HCT116 (cell line): ENCODE data around the gene GAPT. TPM values are rescaled to one million over a fixed set of nuclear protein-coding genes. Genes with fewer than 3 reads are reported as not detected.

Experiments
- ATAC-seq: fragments of 200-7000 bp; cut with Tn5 transposase; 2 replicates; pipeline ENCODE4 v1.9.1; 2020; ENCODE audit warnings: mild to moderate bottlenecking, moderate library complexity
- BruUV-seq: library from RNA; stranded (reverse); fragments of 400-500 nt; replicated peaks from 2 replicates; lab custom pipeline; 2021; lab: Mats Ljungman, UMichigan
- CTCF ChIA-PET: fragments of 300-600 bp; sonication (Branson Sonifier 250); formaldehyde crosslinking; loops from one replicate; lab custom pipeline; 2021; ENCODE audit warnings: antibody characterized with exemption; lab: Charles Lee
- POLR2A ChIA-PET: fragments of 300-600, 350-600 bp; sonication (Branson Sonifier 250); formaldehyde crosslinking; loops from one replicate; lab custom pipeline; 2021; ENCODE audit warnings: antibody characterized with exemption; lab: Charles Lee
- RAD21 ChIA-PET, 2 experiments: fragments of 300-600 bp; sonication (Branson Sonifier 250); formaldehyde crosslinking; loops; one replicate each; lab custom pipeline; 2023; ENCODE audit warnings: low total read pairs in 2 of 2; ENCODE audit not compliant: uncharacterized antibody in 2 of 2, unreplicated experiment in 2 of 2, low non-redundant PET in 1 of 2; lab: Charles Lee
- DNase-seq: peaks from one replicate; pipeline ENCODE4 v3.0.0-alpha.2; 2010; ENCODE audit warnings: low read depth, low spot score
- H2AFZ ChIP-seq: fragments of 200-600 bp; shearing (Covaris generic), sonication (generic); 2 replicates; pipeline ENCODE4 v1.6.1; 2017; ENCODE audit warnings: low read depth, mixed run types, mixed read lengths, antibody characterized with exemption, low read length; ENCODE audit not compliant: poor library complexity, severe bottlenecking
- H3K27ac ChIP-seq: 2 replicates; pipeline ENCODE4 v1.5.1; 2012; ENCODE audit warnings: low read depth, low read length
- H3K27me3 ChIP-seq: fragments of 200-600 bp; sonication (generic); 2 replicates; pipeline ENCODE4 v1.6.1; 2016; ENCODE audit warnings: mixed run types, low read length, mixed read lengths; ENCODE audit not compliant: insufficient read depth
- H3K36me3 ChIP-seq, 2 experiments: fragments of 200-500 bp in 1 of 2; fragments of 200-600 bp in 1 of 2; sonication (Bioruptor generic) in 1 of 2; sonication (generic) in 1 of 2; 2 replicates each; pipeline versions ENCODE4 v1.5.1 to v1.6.1; 2014 to 2016; ENCODE audit warnings: low read length in 2 of 2, inconsistent platforms in 1 of 2, mixed read lengths in 1 of 2, mixed run types in 1 of 2; ENCODE audit not compliant: insufficient read depth in 2 of 2, control insufficient read depth in 1 of 2
- H3K4me1 ChIP-seq, 2 experiments: fragments of 200-600 bp in 1 of 2; sonication (generic) in 1 of 2; 2 replicates each; pipeline versions ENCODE4 v1.5.1 to v1.6.1; 2012 to 2017; ENCODE audit warnings: low read length in 2 of 2, inconsistent platforms in 1 of 2, mild to moderate bottlenecking in 1 of 2, mixed read lengths in 1 of 2, mixed run types in 1 of 2, moderate library complexity in 1 of 2; ENCODE audit not compliant: insufficient read depth in 2 of 2, control insufficient read depth in 1 of 2
- H3K4me2 ChIP-seq: fragments of 200-600 bp; sonication (generic); 2 replicates; pipeline ENCODE4 v1.6.1; 2017; ENCODE audit warnings: mixed run types, low read length, mixed read lengths
- H3K4me3 ChIP-seq, 2 experiments: fragments of 200-600 bp in 1 of 2; sonication (generic) in 1 of 2; replicated peaks in 1 of 2; 2 replicates each; pipeline ENCODE4 v1.5.1; 2011 to 2016; ENCODE audit warnings: low read length in 2 of 2, control low read depth in 1 of 2, low read depth in 1 of 2, mild to moderate bottlenecking in 1 of 2, mixed read lengths in 1 of 2, mixed run types in 1 of 2
- H3K79me2 ChIP-seq: fragments of 200-600 bp; sonication (generic); 2 replicates; pipeline ENCODE4 v1.6.1; 2017; ENCODE audit warnings: mild to moderate bottlenecking, mixed run types, low read length, moderate library complexity, mixed read lengths; ENCODE audit not compliant: insufficient read depth
- H3K9ac ChIP-seq: fragments of 200-600 bp; sonication (generic); 2 replicates; pipeline ENCODE4 v1.6.1; 2016; ENCODE audit warnings: low read length, mixed read lengths
- H3K9me2 ChIP-seq: fragments of 200-600 bp; sonication (generic), shearing (Covaris generic); 2 replicates; pipeline ENCODE4 v1.6.1; 2017; ENCODE audit warnings: mixed run types, mild to moderate bottlenecking, moderate library complexity; ENCODE audit not compliant: insufficient read depth
- H3K9me3 ChIP-seq, 2 experiments: fragments of 200-500 bp in 1 of 2; fragments of 200-600 bp in 1 of 2; sonication (Bioruptor generic) in 1 of 2; sonication (generic) in 1 of 2; 2 replicates each; pipeline ENCODE4 v1.6.1; 2014 to 2017; ENCODE audit warnings: low read length in 2 of 2, mixed read lengths in 2 of 2, inconsistent platforms in 1 of 2, low read depth in 1 of 2, mild to moderate bottlenecking in 1 of 2, mixed run types in 1 of 2, moderate library complexity in 1 of 2; ENCODE audit not compliant: control insufficient read depth in 1 of 2, insufficient read depth in 1 of 2
- H4K20me1 ChIP-seq: fragments of 200-600 bp; sonication (generic), shearing (Covaris generic); 2 replicates; pipeline ENCODE4 v1.6.1; 2017; ENCODE audit warnings: mixed run types, mild to moderate bottlenecking, moderate library complexity; ENCODE audit not compliant: insufficient read depth
- ATF3 ChIP-seq: IDR thresholded peaks from 2 replicates; pipeline ENCODE4 v1.6.1; 2012
- CBX3 ChIP-seq: IDR thresholded peaks from 2 replicates; pipeline ENCODE4 v1.6.1; 2012; ENCODE audit warnings: low read depth
- CEBPB ChIP-seq: IDR thresholded peaks from 2 replicates; pipeline ENCODE4 v1.6.1; 2012; ENCODE audit warnings: low read depth
- EGR1 ChIP-seq: IDR thresholded peaks from 2 replicates; pipeline ENCODE4 v1.6.1; 2012; ENCODE audit warnings: low read depth
- EZH2 ChIP-seq: fragments of 200-600 bp; sonication (generic); IDR thresholded peaks from 2 replicates; pipeline ENCODE4 v1.6.1; 2017; ENCODE audit warnings: antibody characterized with exemption, mixed run types
- EZH2phosphoT487 ChIP-seq: fragments of 200-600 bp; IDR thresholded peaks from 2 replicates; pipeline ENCODE4 v1.6.1; 2018; ENCODE audit warnings: antibody characterized with exemption, borderline replicate concordance
- FOSL1 ChIP-seq: IDR thresholded peaks from 2 replicates; pipeline ENCODE4 v1.6.1; 2012; ENCODE audit warnings: low read depth
- MAX ChIP-seq: IDR thresholded peaks from 2 replicates; pipeline ENCODE4 v1.6.1; 2012
- POLR2AphosphoS5 ChIP-seq: IDR thresholded peaks from 2 replicates; pipeline ENCODE4 v1.6.1; 2011; ENCODE audit warnings: mild to moderate bottlenecking, low read depth, low read length, moderate library complexity
- RAD21 ChIP-seq: IDR thresholded peaks from 2 replicates; pipeline ENCODE4 v1.6.1; 2012; ENCODE audit warnings: low read depth, mild to moderate bottlenecking
- REST ChIP-seq: IDR thresholded peaks from 2 replicates; pipeline ENCODE4 v1.6.1; 2012; ENCODE audit warnings: low read depth
- SIN3A ChIP-seq: IDR thresholded peaks from 2 replicates; pipeline ENCODE4 v1.6.1; 2012; ENCODE audit warnings: low read depth
- SP1 ChIP-seq: IDR thresholded peaks from 2 replicates; pipeline ENCODE4 v1.6.1; 2012; ENCODE audit warnings: low read depth
- TCF7L2 ChIP-seq: IDR thresholded peaks from 2 replicates; pipeline ENCODE4 v1.7.0; 2011; ENCODE audit warnings: borderline replicate concordance, inconsistent platforms; ENCODE audit not compliant: insufficient read depth, insufficient read length; ENCODE audit errors: extremely low read depth
- YY1 ChIP-seq: IDR thresholded peaks from 2 replicates; pipeline ENCODE4 v1.6.1; 2011; ENCODE audit warnings: low read length, low read depth, moderate library complexity, mild to moderate bottlenecking; ENCODE audit not compliant: insufficient replicate concordance; ENCODE audit errors: extremely low read depth
- ZBTB33 ChIP-seq: IDR thresholded peaks from 2 replicates; pipeline ENCODE4 v1.6.1; 2011; ENCODE audit warnings: mild to moderate bottlenecking, low read length, moderate library complexity; ENCODE audit not compliant: insufficient replicate concordance; ENCODE audit errors: extremely low read depth
- ZFX ChIP-seq: fragments of 450-650 bp; IDR thresholded peaks from 2 replicates; pipeline ENCODE4 v1.6.1; 2017
- ZNF274 ChIP-seq: fragments of 200-500 bp; sonication (Bioruptor generic); IDR thresholded peaks from 2 replicates; pipeline ENCODE4 v1.6.1; 2014; ENCODE audit warnings: mild to moderate bottlenecking, low read depth, low read length, inconsistent platforms
- intact Hi-C: fragments of 100-400 bp; cut with micrococcal nuclease; formaldehyde crosslinking; loops from 2 replicates; pipeline ENCODE4 v1.10.0; 2022
- total RNA-seq: library from RNA; stranded (reverse); gene quantifications from one replicate; pipeline ENCODE4 v1.2.1, GENCODE V29; 2021; ENCODE audit not compliant: unreplicated experiment

Gene GAPT
- total RNA-seq, 1 experiment from 2014 or later, result not detected

- TF ChIP-seq MAX (no peak), EZH2 (no peak)
- TF ChIP-seq, all 23 proteins: peak for 0
Measured at GRCh38 chr5:58497386-58497785, 6.2 kb downstream of the GAPT start (continued).

- Histone ChIP-seq H3K9me2 (no peaks in the 10 kb centered on the region), H3K36me3 (no peaks in the 10 kb centered on the region), H3K4me1 (no peaks in the 10 kb centered on the region), H3K27ac (no peak overlapping the region), H3K9me3 (no peaks in the 10 kb centered on the region), H3K79me2 (no peaks in the 10 kb centered on the region), H4K20me1 (no peaks in the 10 kb centered on the region), H2AFZ (no peak overlapping the region), H3K27me3 (0 out of 2 replicates have a peak, but pooled peaks cover 9% of the 10 kb centered on the region), H3K9ac (no peak overlapping the region), H3K4me3 (no peak overlapping the region), H3K4me2 (no peak overlapping the region)
- intact Hi-C loops, result loop anchor here (1.0 to 10.0 kb wide), 3 partner anchors 217 to 509 kb away; no protein-coding TSS in a partner anchor
- ChIA-PET CTCF (interaction anchor here (1.4 to 9.9 kb wide), 2 partner anchors 350 to 512 kb away, joined by 3 to 83 read pairs; no protein-coding TSS in a partner anchor), POLR2A (no interaction called here), RAD21 (no interaction called here)
- no TSS peak for BruUV-seq
- TF ChIP-seq ATF3, result no peak
- no peak for TF ChIP-seq ZNF274
- no peak for TF ChIP-seq RAD21
- no peak for TF ChIP-seq ZBTB33
- no peak for TF ChIP-seq YY1
- no peak for TF ChIP-seq TCF7L2
- TF ChIP-seq CEBPB, result no peak
- TF ChIP-seq FOSL1, result no peak
- TF ChIP-seq ZFX, result no peak
- TF ChIP-seq POLR2AphosphoS5, result no peak
- no peak for TF ChIP-seq SP1
- TF ChIP-seq CBX3, result no peak
- TF ChIP-seq EZH2, result no peak
- no peak for TF ChIP-seq REST
- TF ChIP-seq SIN3A, result no peak
- no peak for TF ChIP-seq EZH2phosphoT487
- no peak for TF ChIP-seq EGR1
- no peak for DNase-seq
- no peak for ATAC-seq
Measured at GRCh38 chr5:58497921-58498320, 6.7 kb downstream of the GAPT start.
